ENCODE data around the gene ARHGEF19.

Gene ARHGEF19

DNA sequence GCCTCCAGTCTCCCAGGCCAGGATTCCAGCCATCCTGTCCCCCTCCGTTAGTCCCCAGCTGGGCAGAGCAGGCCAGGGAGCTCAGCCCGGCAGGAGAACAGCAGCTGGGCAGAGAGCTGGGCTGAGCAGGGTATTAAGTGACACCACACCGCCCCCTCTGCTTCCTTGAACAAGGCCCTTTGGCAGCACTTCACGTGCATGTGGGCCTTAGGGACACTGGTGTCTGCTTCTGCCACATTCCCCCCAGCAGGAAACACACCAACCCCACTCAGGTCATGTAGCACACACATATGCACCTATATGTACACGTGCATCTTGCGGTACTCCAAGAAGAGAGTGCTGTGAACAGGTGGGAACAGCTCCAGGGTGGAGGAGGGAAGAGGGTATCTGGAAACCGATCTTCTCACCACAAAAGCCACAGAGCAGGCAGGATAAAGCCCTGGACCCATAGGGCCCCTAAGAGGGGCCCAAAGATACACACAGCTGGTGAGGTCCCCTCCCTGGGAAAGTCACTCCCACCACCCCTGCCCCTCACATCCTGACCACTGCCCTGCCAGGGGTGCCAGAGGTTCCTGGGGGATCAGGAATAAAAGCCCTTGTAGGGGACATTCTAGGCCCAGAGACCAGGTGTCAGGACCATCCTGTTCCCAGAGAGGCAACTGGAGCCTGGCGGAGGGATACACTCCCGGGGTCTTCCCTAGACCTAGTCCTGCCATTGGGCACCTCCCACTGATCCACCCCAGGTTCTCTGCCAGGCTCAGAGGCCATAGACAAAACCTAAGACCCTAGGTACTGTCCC is 61.1 kb downstream of the ARHGEF19 start:
- no peak overlapping the region for H3K4me3 ChIP-seq (ENCODE audit: low read depth, low read length)

DNA sequence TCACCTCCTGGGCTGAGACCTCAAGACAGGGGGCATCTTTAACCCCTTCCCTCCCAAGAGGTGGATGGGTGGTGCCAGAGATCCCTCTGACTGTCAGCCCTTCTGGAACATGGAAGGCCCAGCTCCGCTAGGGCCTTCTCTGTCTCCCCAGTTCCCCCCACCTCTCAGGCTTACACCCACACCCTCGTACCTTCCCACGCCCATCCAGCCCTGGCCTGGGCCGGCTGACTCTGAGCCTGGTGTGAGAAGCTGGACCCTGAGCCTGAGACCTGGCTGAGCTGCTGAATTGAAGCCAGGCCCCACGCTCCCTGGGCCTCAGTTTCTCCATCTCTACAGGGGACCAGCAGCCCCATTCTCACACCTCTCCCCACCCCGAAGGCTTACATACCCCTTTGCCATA is 61.9 kb downstream of the ARHGEF19 start:
- H3K4me3 ChIP-seq (ENCODE audit: low read depth, low read length), result no peak overlapping the region

DNA sequence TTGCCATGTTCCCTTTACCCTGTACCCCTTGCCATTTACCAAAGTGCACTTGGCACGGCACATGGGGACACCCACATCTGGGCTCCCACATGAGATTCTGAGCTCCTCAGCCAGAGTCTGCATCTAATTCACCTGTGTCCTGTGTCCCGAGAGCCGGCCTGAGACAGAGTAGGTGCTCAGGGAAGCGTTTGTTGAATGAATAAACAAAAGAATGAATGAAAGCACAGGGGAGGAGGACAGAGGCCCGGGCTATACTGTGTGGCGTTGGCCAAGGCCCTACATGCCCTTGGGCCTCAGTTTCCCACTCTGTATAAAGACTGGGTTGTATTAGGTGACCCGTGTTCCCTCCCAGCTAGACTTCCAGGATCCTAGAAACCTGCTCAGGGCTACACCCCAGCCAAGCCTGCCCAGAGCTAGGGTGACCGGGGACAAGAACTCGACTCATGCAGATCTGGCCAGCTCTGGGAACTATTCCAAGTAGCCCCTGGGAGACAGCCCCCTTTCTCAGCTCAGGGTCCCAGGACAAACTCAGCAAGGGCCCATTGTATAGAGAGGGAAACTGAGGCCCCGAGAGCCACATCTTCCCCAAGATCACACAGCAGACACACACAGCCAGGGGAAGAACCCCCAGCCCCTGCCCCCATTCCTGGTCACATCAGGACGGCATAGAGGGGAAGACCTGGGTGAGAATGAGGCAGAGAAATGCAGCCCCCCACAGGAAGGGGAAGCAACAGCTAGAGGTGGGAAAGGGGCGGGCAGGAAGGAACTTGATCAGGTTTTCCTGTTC is 62.6 kb downstream of the ARHGEF19 start:
- no peak overlapping the region for H3K4me3 ChIP-seq (ENCODE audit: low read depth, low read length)

DNA sequence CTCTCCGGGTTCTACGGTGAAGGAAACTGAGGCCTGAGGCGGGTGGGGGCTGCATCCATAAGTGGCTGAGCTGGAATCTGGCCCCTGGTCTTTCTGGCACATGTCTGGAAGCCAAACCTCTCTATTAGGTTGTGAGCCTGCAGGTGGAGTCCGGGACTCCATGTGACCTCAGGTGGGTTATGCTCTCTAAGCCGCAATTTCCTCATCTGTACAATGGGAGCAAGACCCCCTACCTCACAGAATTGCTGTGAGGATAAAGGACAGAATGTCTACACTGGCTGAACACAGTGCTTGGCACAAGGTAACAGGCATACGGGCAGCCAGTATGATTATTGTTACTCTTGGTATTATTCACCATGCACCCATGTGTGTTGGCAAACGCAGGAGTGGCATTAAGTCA is 63.3 kb downstream of the ARHGEF19 start:
- no peak overlapping the region for H3K4me3 ChIP-seq (ENCODE audit: low read depth, low read length)

DNA sequence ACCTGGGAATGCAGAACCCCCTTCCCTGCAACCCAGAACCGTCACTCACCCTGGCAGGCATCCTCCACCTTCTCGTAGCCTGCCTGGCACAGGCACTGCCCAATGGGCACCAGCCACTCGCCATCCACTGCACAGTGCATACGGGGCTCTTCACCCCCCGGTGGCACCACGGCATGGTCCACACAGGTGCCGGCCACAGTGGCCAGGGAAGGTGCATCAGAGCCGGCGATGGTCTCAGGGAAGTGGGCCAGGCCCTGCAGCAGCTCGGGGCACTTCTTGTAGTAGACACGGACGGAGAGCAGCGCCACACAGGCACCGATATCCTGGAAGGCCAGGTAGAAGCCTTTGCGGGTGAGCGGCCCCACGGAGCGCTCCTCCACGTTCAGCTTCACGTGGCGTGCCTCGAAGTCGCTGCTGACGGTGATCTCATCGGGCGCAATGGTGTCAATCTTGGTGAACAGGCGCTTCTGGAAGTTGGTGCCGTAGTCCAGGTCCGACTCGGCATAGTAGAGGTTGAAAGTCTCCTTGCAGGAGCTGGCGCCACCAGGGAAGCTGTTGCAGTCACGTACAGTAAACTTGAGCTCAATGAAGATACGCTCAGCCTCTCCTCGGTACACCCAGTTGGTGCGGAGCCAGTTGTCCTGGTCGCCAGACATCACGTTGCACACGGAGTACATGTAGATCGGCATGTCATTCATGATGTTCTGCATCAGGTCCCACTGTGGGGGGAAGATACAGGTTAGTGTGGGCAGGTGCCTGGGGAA is 63.9 kb downstream of the ARHGEF19 start:
- H3K4me3 ChIP-seq (ENCODE audit: low read depth, low read length), result no peak overlapping the region
